Large intestine (tissue), 3 donors: Measurements from ENCODE around the gene GMDS. TPM values are rescaled to one million over a fixed set of nuclear protein-coding genes. Genes with fewer than 3 reads are reported as not detected.

Source experiments
- DNase-seq, 2 donors: peaks; one replicate each; pipeline versions ENCODE4 v3.0.0 to v3.0.0-alpha.2; 2013
- H3K27ac ChIP-seq: one replicate; pipeline ENCODE4 v1.5.1; 2013; ENCODE audit warnings: low read length
- H3K27me3 ChIP-seq: 2 replicates; pipeline ENCODE4 v1.6.1; 2013; ENCODE audit warnings: low read length; ENCODE audit not compliant: control insufficient read depth, insufficient read depth
- H3K36me3 ChIP-seq: 2 replicates; pipeline ENCODE4 v1.6.1; 2013; ENCODE audit warnings: low read length; ENCODE audit not compliant: control insufficient read depth, insufficient read depth
- H3K4me1 ChIP-seq: one replicate; pipeline ENCODE4 v1.6.1; 2013; ENCODE audit warnings: low read length; ENCODE audit not compliant: control insufficient read depth, insufficient read depth
- H3K4me3 ChIP-seq: one replicate; pipeline ENCODE4 v1.5.1; 2013; ENCODE audit warnings: low read length
- H3K9me3 ChIP-seq: one replicate; pipeline ENCODE4 v1.6.1; 2013; ENCODE audit warnings: mild to moderate bottlenecking, low read depth, low read length, moderate library complexity; ENCODE audit not compliant: control insufficient read depth
- WGBS: methylation state at CpG from one replicate; pipeline ENCODE4 v1.1.5; 2013; ENCODE audit warnings: low lambda C conversion rate; ENCODE audit not compliant: insufficient coverage; 5-methylcytosine and 5-hydroxymethylcytosine counted together
- polyA plus RNA-seq: library from polyadenylated mRNA; unstranded; fragments of 120-200 nt; gene quantifications from one replicate; pipeline ENCODE4 v1.2.1, GENCODE V29; 2013

GMDS gene
- polyA plus RNA-seq, 1 donor = 58.9 TPM

- Histone ChIP-seq H3K4me1 (no peaks in the 10 kb centered on the region), H3K27ac (no peak overlapping the region), H3K9me3 (no peaks in the 10 kb centered on the region), H3K27me3 (no peaks in the 10 kb centered on the region), H3K36me3 (no peaks in the 10 kb centered on the region), H3K4me3 (no peak overlapping the region)
- no peak for DNase-seq
- WGBS = no CpG with 5 or more reads among the region's 2 CpGs
Measured at GRCh38 chr6:2213086-2213485, 32.3 kb downstream of the GMDS start.

GRCh38 chr6:2209226-2209809 is 36.1 kb downstream of the GMDS start:
- no peaks in the 10 kb centered on the region for H3K4me1 ChIP-seq
- no peak overlapping the region for H3K27ac ChIP-seq
- 87% methylated on average over 3 of the region's 6 CpGs for WGBS
- H3K9me3 ChIP-seq = no peaks in the 10 kb centered on the region
- DNase-seq = peak; percentile 48 to 51
- H3K27me3 ChIP-seq = no peaks in the 10 kb centered on the region
- no peaks in the 10 kb centered on the region for H3K36me3 ChIP-seq
- H3K4me3 ChIP-seq = no peak overlapping the region

GRCh38 chr6:2208468-2208867 is 36.9 kb downstream of the GMDS start:
- no peak overlapping the region for H3K27ac ChIP-seq
- H3K4me1 ChIP-seq = no peaks in the 10 kb centered on the region
- no peak overlapping the region for H3K4me3 ChIP-seq
- no peaks in the 10 kb centered on the region for H3K27me3 ChIP-seq
- H3K36me3 ChIP-seq = no peaks in the 10 kb centered on the region
- no CpG with 5 or more reads among the region's 3 CpGs for WGBS
- DNase-seq = no peak
- H3K9me3 ChIP-seq = no peaks in the 10 kb centered on the region

GRCh38 chr6:2205396-2205795 is 40.0 kb downstream of the GMDS start:
- H3K9me3 ChIP-seq = no peaks in the 10 kb centered on the region
- H3K4me3 ChIP-seq = no peak overlapping the region
- H3K27me3 ChIP-seq = no peaks in the 10 kb centered on the region
- DNase-seq = no peak
- WGBS = no CpG with 5 or more reads among the region's 3 CpGs
- no peaks in the 10 kb centered on the region for H3K4me1 ChIP-seq
- H3K27ac ChIP-seq = no peak overlapping the region
- no peaks in the 10 kb centered on the region for H3K36me3 ChIP-seq

DNA sequence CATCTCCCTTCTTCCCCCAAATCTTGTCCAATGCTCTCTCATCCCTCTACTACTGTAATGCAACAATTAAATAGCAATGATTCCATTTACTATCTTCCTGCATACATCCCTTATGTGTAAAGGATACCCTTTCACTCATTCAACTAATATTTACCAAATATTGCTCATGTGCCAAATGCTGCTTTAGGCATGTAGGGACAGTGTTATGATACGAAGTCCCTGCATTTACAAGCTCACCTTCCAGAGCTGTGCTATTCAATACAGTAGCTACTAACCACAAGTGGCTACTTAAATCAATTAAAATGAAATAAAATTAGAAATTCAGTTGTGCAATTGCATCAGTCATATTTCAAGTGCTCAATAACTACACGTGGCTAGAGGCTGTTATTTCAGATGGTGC is 41.1 kb downstream of the GMDS start:
- H3K9me3 ChIP-seq = no peaks in the 10 kb centered on the region
- H3K27ac ChIP-seq = no peak overlapping the region
- H3K36me3 ChIP-seq = no peaks in the 10 kb centered on the region
- no peaks in the 10 kb centered on the region for H3K4me1 ChIP-seq
- no peak overlapping the region for H3K4me3 ChIP-seq
- no peak for DNase-seq
- 100% methylated on average over 1 of the region's 2 CpGs for WGBS
- no peaks in the 10 kb centered on the region for H3K27me3 ChIP-seq

GRCh38 chr6:2203264-2203663 is 42.1 kb downstream of the GMDS start:
- Histone ChIP-seq H3K36me3 (no peaks in the 10 kb centered on the region), H3K27ac (no peak overlapping the region), H3K4me1 (no peaks in the 10 kb centered on the region), H3K9me3 (no peaks in the 10 kb centered on the region), H3K4me3 (no peak overlapping the region), H3K27me3 (no peaks in the 10 kb centered on the region)
- 100% methylated on average over 2 of the region's 3 CpGs for WGBS
- DNase-seq = no peak

GRCh38 chr6:2197984-2198383 is 47.4 kb downstream of the GMDS start:
- Histone ChIP-seq H3K27ac (no peak overlapping the region), H3K27me3 (no peaks in the 10 kb centered on the region), H3K36me3 (no peaks in the 10 kb centered on the region), H3K9me3 (no peaks in the 10 kb centered on the region), H3K4me3 (no peak overlapping the region), H3K4me1 (no peaks in the 10 kb centered on the region)
- WGBS = no CpG with 5 or more reads among the region's 4 CpGs
- DNase-seq = no peak

GRCh38 chr6:2197177-2197671 is 48.2 kb downstream of the GMDS start:
- Histone ChIP-seq H3K27me3 (no peaks in the 10 kb centered on the region), H3K27ac (no peak overlapping the region), H3K9me3 (no peaks in the 10 kb centered on the region), H3K4me1 (no peaks in the 10 kb centered on the region), H3K36me3 (peaks cover 3% of the 10 kb centered on the region), H3K4me3 (no peak overlapping the region)
- no peak for DNase-seq
- WGBS = no CpG with 5 or more reads among the region's 7 CpGs

GRCh38 chr6:2196079-2196679 is 49.2 kb downstream of the GMDS start:
- Histone ChIP-seq H3K4me3 (no peak overlapping the region), H3K27me3 (no peaks in the 10 kb centered on the region), H3K4me1 (no peaks in the 10 kb centered on the region), H3K36me3 (peaks cover 3% of the 10 kb centered on the region), H3K27ac (no peak overlapping the region), H3K9me3 (peaks cover 2% of the 10 kb centered on the region)
- DNase-seq = peak; percentile 30 to 41
- no CpG with 5 or more reads among the region's 1 CpG for WGBS

DNA sequence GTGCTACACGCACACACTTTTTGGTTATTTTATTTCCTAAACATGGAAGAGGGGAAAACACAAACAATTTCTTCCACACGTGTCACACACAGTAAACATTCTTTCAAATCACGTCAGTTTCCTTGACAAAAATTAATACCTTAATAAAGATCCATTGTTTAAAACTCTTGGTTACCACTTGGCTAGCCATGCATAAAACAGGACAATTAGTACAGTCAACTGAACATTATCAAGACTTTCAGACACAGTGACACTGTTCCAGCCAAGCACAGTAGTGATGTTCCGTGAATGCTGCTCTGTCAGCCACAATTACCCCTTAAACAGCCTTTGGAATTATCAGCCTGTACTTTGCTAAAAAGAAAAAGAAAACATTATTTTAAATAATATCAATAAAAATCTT is 50.8 kb downstream of the GMDS start:
- Histone ChIP-seq H3K9me3 (peaks cover 6% of the 10 kb centered on the region), H3K36me3 (peaks cover 3% of the 10 kb centered on the region), H3K4me3 (no peak overlapping the region), H3K27me3 (no peaks in the 10 kb centered on the region), H3K27ac (no peak overlapping the region), H3K4me1 (no peaks in the 10 kb centered on the region)
- WGBS = 85% methylated on average over 4 of the region's 4 CpGs
- DNase-seq = no peak

DNA sequence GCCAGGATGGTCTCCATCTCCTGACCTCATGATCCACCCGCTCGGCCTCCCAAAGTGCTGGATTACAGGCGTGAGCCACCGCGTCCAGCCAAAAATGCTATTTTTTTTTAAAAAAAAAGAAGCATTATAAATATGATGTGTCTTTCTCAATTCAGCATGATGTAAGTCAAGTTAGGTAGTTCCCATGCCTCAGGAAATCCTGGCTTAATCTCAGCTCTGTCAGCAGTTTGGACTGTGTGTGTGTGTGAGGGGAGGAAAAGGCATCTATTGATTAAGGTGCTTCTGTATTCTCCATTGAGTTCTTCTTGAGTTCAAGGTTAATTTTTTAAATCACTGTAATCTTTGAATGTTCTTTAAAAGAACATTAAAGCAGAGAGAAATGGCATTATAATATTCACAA is 51.5 kb downstream of the GMDS start:
- Histone ChIP-seq H3K4me1 (no peaks in the 10 kb centered on the region), H3K36me3 (peaks cover 3% of the 10 kb centered on the region), H3K27me3 (no peaks in the 10 kb centered on the region), H3K27ac (no peak overlapping the region), H3K4me3 (no peak overlapping the region), H3K9me3 (peaks cover 6% of the 10 kb centered on the region)
- no CpG with 5 or more reads among the region's 5 CpGs for WGBS
- DNase-seq = no peak
